ENCODE results near the gene GABARAP. TPM values are rescaled to one million over a fixed set of nuclear protein-coding genes. Genes with fewer than 3 reads are reported as not detected.

Gene GABARAP
- total RNA-seq, 2 donors from 2014 or later = 145 to 482 TPM

DNA sequence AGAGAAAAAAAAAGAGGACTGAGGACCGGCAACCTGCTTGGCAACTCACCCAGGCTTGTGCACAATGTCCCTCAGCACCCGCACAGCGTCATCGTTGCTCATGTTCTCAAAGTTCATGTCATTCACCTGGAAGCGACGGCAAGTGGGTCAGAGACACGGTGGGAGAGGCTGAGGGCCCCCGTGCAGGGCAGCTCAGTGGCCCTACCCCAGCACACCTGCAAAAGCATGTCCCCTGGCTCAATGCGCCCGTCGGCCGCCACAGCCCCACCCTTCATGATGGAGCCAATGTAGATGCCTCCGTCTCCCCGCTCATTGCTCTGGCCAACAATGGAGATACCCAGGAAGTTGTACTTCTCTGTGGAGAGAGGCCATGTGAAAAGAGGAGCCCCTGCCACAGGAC lies 13.3 kb downstream of the GABARAP start:
- WGBS, 2 donors = 87 to 94% methylated on average over 8 to 14 of the region's 14 CpGs
- TF ChIP-seq POLR2A (IDR thresholded peaks at IDR 0.05) = no peak
- TF ChIP-seq, protein P1, sequence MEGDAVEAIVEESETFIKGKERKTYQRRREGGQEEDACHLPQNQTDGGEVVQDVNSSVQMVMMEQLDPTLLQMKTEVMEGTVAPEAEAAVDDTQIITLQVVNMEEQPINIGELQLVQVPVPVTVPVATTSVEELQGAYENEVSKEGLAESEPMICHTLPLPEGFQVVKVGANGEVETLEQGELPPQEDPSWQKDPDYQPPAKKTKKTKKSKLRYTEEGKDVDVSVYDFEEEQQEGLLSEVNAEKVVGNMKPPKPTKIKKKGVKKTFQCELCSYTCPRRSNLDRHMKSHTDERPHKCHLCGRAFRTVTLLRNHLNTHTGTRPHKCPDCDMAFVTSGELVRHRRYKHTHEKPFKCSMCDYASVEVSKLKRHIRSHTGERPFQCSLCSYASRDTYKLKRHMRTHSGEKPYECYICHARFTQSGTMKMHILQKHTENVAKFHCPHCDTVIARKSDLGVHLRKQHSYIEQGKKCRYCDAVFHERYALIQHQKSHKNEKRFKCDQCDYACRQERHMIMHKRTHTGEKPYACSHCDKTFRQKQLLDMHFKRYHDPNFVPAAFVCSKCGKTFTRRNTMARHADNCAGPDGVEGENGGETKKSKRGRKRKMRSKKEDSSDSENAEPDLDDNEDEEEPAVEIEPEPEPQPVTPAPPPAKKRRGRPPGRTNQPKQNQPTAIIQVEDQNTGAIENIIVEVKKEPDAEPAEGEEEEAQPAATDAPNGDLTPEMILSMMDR (IDR thresholded peaks at IDR 0.05) = no peak
- intact Hi-C loops (cut with DNase I) = no loop called here
- Histone ChIP-seq H3K27ac (peak overlapping the region in 1 of 4 donors; percentile 12), H3K27me3 (no peaks in the 10 kb centered on the region), H3K4me3 (no peak overlapping the region), H3K36me3 (replicated peaks in 1 of 2; ENCODE audit: insufficient read depth in 1 of 2, low read depth in 2 of 2) (peaks cover 0 to 14% of the 10 kb centered on the region in 2 donors), H3K9me3 (no peaks in the 10 kb centered on the region), H3K4me1 (peaks cover 28% of the 10 kb centered on the region)
- ATAC-seq (no peak), DNase-seq (no peak)

DNA sequence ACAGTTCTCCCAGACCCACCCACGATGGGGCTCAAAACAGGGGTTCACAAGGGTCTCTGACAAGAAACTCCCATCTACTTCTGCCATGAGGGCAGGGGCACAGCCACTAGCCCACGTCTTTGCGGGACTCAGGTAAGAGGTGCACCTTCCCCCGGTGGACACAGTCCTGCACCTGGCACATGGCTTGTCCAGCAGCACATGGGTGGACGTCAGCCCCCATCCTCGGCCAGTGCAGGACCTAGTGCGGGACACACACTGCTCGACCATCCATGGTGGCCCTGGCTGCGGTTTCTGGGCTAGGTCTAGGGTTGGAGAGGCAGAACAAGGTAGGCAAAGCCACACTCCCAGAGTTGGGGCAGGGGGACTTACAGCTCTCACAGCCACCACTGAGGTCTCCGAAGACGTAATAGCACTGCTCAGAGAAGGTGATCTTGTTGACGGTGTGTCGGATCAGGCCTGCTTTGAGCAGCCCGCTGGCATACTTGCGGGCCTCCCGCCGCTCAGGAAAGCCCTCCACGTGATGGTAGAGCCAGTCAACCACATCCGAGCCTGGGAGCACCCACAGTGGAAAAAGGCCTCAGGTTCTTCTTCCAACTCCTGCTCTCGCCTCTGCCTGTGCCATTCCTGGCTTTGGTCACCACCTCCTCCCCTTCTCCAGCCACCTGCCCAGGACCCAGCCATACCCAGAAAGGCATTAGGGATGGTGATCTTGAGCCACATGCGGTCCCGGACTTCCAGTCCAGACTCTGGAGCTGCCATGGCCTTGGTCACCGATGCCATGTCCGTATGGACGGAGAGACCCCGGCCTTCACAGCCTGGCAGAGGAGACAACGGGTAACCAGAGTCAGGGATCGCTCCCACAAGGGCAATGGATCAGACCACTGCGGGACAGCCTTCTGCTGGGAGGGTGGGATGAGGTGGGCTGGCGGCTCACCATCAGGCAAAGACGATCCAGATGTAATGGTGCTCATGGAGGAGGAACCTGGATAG lies 15.2 kb downstream of the GABARAP start:
- H3K4me3 ChIP-seq = no peak overlapping the region
- no peaks in the 10 kb centered on the region for H3K27me3 ChIP-seq
- DNase-seq (no peak), ATAC-seq (no peak)
- H3K36me3 ChIP-seq (replicated peaks in 1 of 2; ENCODE audit: insufficient read depth in 1 of 2, low read depth in 2 of 2) = peaks cover 0 to 28% of the 10 kb centered on the region in 2 donors
- peaks cover 29% of the 10 kb centered on the region for H3K4me1 ChIP-seq
- H3K9me3 ChIP-seq = no peaks in the 10 kb centered on the region
- H3K27ac ChIP-seq = peak overlapping the region in 1 of 4 donors; percentile 14
- no peak for TF ChIP-seq POLR2A (IDR thresholded peaks at IDR 0.05)
- TF ChIP-seq, protein P1 (IDR thresholded peaks at IDR 0.05) = no peak
- WGBS, 2 donors = 89 to 91% methylated on average over 15 to 28 of the region's 31 CpGs
- intact Hi-C loops (cut with DNase I) = no loop called here

DNA sequence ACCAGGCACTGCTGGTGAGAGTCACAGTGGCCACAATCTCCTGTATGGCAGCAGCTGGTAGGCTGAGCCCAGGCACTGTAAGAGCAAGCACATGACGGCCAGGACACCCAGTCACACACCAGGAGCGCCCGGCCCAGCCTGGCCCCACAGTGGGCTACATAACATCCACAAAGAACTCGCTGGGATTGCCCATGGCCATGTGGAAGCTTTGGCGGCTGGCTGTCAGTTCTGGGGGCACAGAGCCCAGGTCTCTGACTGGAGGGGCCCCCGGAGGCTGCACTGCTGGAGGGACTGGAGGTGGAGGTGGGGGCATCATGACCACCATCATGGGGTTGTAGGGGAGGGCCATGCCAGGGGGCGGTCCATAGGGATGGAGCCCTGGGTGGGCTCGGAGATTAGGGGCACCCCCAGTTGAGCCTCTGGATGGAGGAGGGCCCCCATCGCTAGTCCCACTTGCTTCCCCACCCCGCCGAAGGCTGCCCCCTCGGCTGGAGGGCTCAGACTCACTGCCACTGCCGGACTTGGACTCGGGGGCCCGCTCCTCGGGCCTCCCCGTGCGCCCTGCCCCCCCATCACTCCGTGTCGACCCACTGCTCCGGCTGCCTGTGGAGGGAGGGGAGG lies 16.4 kb downstream of the GABARAP start:
- WGBS, 2 donors = 81% methylated on average over 6 to 21 of the region's 21 CpGs
- no peak for ATAC-seq

DNA sequence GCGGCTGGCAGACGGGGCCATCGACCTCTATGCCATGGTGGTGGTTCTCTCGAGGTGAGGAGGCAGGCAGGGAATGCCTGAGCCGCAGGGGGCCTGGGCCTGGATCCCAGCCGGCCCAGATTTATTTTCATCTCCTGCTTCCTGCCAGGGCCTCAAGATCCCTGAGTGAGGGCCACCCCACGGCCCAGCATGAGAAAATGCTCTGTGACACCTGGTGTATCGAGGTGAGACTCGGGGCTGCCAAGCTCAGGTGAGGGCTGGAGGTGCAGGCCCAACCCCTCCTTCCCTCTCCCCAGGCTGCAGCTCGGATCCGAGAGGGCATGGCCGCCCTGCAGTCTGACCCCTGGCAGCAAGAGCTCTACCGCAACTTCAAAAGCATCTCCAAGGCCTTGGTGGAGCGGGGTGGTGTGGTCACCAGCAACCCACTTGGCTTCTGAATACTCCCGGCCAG lies 17.6 kb downstream of the GABARAP start:
- 66 to 81% methylated on average over 3 to 15 of the region's 15 CpGs for WGBS, 2 donors
- TF ChIP-seq, protein P1 (IDR thresholded peaks at IDR 0.05) = no peak
- no peak for TF ChIP-seq POLR2A (IDR thresholded peaks at IDR 0.05)

More for the DNA sequence above, 16.4 kb downstream of the GABARAP start:
- Histone ChIP-seq H3K4me3 (no peak overlapping the region), H3K27ac (peak overlapping the region in 1 of 4 donors; percentile 52), H3K9me3 (no peaks in the 10 kb centered on the region), H3K4me1 (peaks cover 35% of the 10 kb centered on the region), H3K36me3 (replicated peaks in 1 of 2; ENCODE audit: insufficient read depth in 1 of 2, low read depth in 2 of 2) (peaks cover 0 to 28% of the 10 kb centered on the region in 2 donors), H3K27me3 (no peaks in the 10 kb centered on the region)
- intact Hi-C loops (cut with DNase I) = no loop called here
- DNase-seq = no peak
- TF ChIP-seq POLR2A (IDR thresholded peaks at IDR 0.05) = no peak
- TF ChIP-seq, protein P1 (IDR thresholded peaks at IDR 0.05) = no peak

More for the DNA sequence above, 17.6 kb downstream of the GABARAP start:
- Histone ChIP-seq H3K36me3 (replicated peaks in 1 of 2; ENCODE audit: insufficient read depth in 1 of 2, low read depth in 2 of 2) (peaks cover 0 to 26% of the 10 kb centered on the region in 2 donors), H3K4me1 (peaks cover 40% of the 10 kb centered on the region), H3K4me3 (no peak overlapping the region), H3K27me3 (no peaks in the 10 kb centered on the region), H3K27ac (peak overlapping the region; percentile 25 to 52 (median 34)), H3K9me3 (no peaks in the 10 kb centered on the region)
- intact Hi-C loops (cut with DNase I) = no loop called here
- DNase-seq (peak in 2 of 4 donors; percentile 26 to 49), ATAC-seq (no peak)
